Mesenchymal stem cell (in vitro differentiated cells and primary cell): ENCODE data around the gene KISS1. TPM values are rescaled to one million over a fixed set of nuclear protein-coding genes. Genes with fewer than 3 reads are reported as not detected.

ENCODE experiments used
- DNase-seq: peaks from one replicate; pipeline ENCODE4 v3.0.0-alpha.2; 2013
- H2AFZ ChIP-seq: one replicate; pipeline ENCODE4 v1.6.1; 2013; ENCODE audit warnings: low read depth, mild to moderate bottlenecking, control low read depth, inconsistent platforms, low read length, moderate library complexity
- H2AK5ac ChIP-seq: 2 replicates; pipeline ENCODE4 v1.6.1; 2013; ENCODE audit warnings: low read length, moderate library complexity, mild to moderate bottlenecking, inconsistent platforms; ENCODE audit not compliant: severe bottlenecking
- H2BK120ac ChIP-seq: one replicate; pipeline ENCODE4 v1.6.1; 2013; ENCODE audit warnings: low read depth, mild to moderate bottlenecking, inconsistent platforms, low read length, moderate library complexity
- H2BK12ac ChIP-seq, 2 experiments: one replicate each; pipeline ENCODE4 v1.6.1; 2013; ENCODE audit warnings: inconsistent platforms in 2 of 2, low read length in 2 of 2, mild to moderate bottlenecking in 2 of 2, moderate library complexity in 2 of 2, control low read depth in 1 of 2
- H2BK15ac ChIP-seq: one replicate; pipeline ENCODE4 v1.6.1; 2013; ENCODE audit warnings: mild to moderate bottlenecking, low read depth, inconsistent platforms; ENCODE audit not compliant: poor library complexity, severe bottlenecking
- H2BK5ac ChIP-seq: 2 replicates; pipeline ENCODE4 v1.6.1; 2013; ENCODE audit warnings: low read depth, mild to moderate bottlenecking, low read length, control low read depth, inconsistent platforms; ENCODE audit not compliant: poor library complexity, severe bottlenecking
- H3K14ac ChIP-seq, 2 experiments: one replicate each; pipeline ENCODE4 v1.6.1; 2013; ENCODE audit warnings: inconsistent platforms in 2 of 2, low read length in 2 of 2, control low read depth in 1 of 2, mild to moderate bottlenecking in 1 of 2, moderate library complexity in 1 of 2
- H3K18ac ChIP-seq, 2 experiments: one replicate each; pipeline ENCODE4 v1.6.1; 2013; ENCODE audit warnings: inconsistent platforms in 2 of 2, low read length in 2 of 2, control low read depth in 1 of 2, low read depth in 1 of 2, mild to moderate bottlenecking in 1 of 2
- H3K23ac ChIP-seq, 2 experiments: one replicate each; pipeline ENCODE4 v1.6.1; 2013; ENCODE audit warnings: inconsistent platforms in 2 of 2, low read length in 2 of 2, mild to moderate bottlenecking in 2 of 2, moderate library complexity in 2 of 2, control low read depth in 1 of 2
- H3K27ac ChIP-seq: 2 replicates; pipeline ENCODE4 v1.5.1; 2013; ENCODE audit warnings: mild to moderate bottlenecking, moderate library complexity, low read length, control low read depth, inconsistent platforms; ENCODE audit not compliant: poor library complexity, severe bottlenecking
- H3K27me3 ChIP-seq, 2 experiments: 2 replicates each; pipeline versions ENCODE4 v1.6.1 to v1.7.0; 2013; ENCODE audit warnings: low read length in 2 of 2, mild to moderate bottlenecking in 2 of 2, moderate library complexity in 2 of 2, control low read depth in 1 of 2, inconsistent platforms in 1 of 2; ENCODE audit not compliant: control insufficient read depth in 1 of 2, insufficient read depth in 1 of 2
- H3K36me3 ChIP-seq, 2 experiments: 2 replicates each; pipeline versions ENCODE4 v1.6.1 to v1.7.0; 2013; ENCODE audit warnings: low read length in 2 of 2, control low read depth in 1 of 2, inconsistent platforms in 1 of 2, low read depth in 1 of 2, mild to moderate bottlenecking in 1 of 2; ENCODE audit not compliant: insufficient read depth in 2 of 2, control insufficient read depth in 1 of 2
- H3K4ac ChIP-seq, 2 experiments: one replicate each; pipeline ENCODE4 v1.6.1; 2013; ENCODE audit warnings: inconsistent platforms in 2 of 2, low read length in 2 of 2, mild to moderate bottlenecking in 2 of 2, moderate library complexity in 2 of 2, control low read depth in 1 of 2, low read depth in 1 of 2
- H3K4me1 ChIP-seq: 2 replicates; pipeline ENCODE4 v1.6.1; 2013; ENCODE audit warnings: low read depth, low read length, control low read depth; ENCODE audit not compliant: control insufficient read depth, insufficient read depth
- H3K4me2 ChIP-seq: 2 replicates; pipeline ENCODE4 v1.6.1; 2013; ENCODE audit warnings: low read length, mild to moderate bottlenecking, inconsistent platforms; ENCODE audit not compliant: poor library complexity, severe bottlenecking
- H3K4me3 ChIP-seq, 2 experiments: 2 replicates each; pipeline versions ENCODE4 v1.5.1 to v1.7.0; 2013; ENCODE audit warnings: low read length in 2 of 2, mild to moderate bottlenecking in 2 of 2, control low read depth in 1 of 2, low read depth in 1 of 2; ENCODE audit not compliant: insufficient read depth in 1 of 2
- H3K79me1 ChIP-seq: replicated peaks from 2 replicates; pipeline ENCODE4 v1.6.1; 2013; ENCODE audit warnings: mild to moderate bottlenecking, control low read depth, low read length, inconsistent platforms; ENCODE audit not compliant: poor library complexity, severe bottlenecking
- H3K9ac ChIP-seq: 2 replicates; pipeline ENCODE4 v1.7.0; 2013; ENCODE audit warnings: mild to moderate bottlenecking, low read length, moderate library complexity
- H3K9me3 ChIP-seq: 2 replicates; pipeline ENCODE4 v1.7.0; 2013; ENCODE audit warnings: mild to moderate bottlenecking, low read length; ENCODE audit not compliant: control insufficient read depth
- H4K8ac ChIP-seq: one replicate; pipeline ENCODE4 v1.6.1; 2013; ENCODE audit warnings: inconsistent platforms, mild to moderate bottlenecking, low read length, moderate library complexity
- H4K91ac ChIP-seq: one replicate; pipeline ENCODE4 v1.6.1; 2013; ENCODE audit warnings: mild to moderate bottlenecking, low read length, inconsistent platforms
- WGBS: methylation state at CpG from one replicate; pipeline ENCODE4 v1.1.7; 2013; ENCODE audit warnings: mixed read lengths; 5-methylcytosine and 5-hydroxymethylcytosine counted together
- polyA plus RNA-seq, 2 experiments: library from polyadenylated mRNA; stranded (reverse); fragments of 200-250 nt; gene quantifications; one replicate each; pipeline ENCODE4 v1.2.3, GENCODE V29; 2013

The KISS1 gene
- 0.08 TPM for polyA plus RNA-seq (2013, experiment 1 of 2)
- polyA plus RNA-seq (2013, experiment 2 of 2): 0.22 TPM

- no peak within 1 kb of the TSS for H2BK120ac ChIP-seq
- H3K36me3 ChIP-seq: no peaks in the 10 kb centered on the region
- H3K4me1 ChIP-seq: peaks cover 39% of the 10 kb centered on the region
- H2AFZ ChIP-seq: no peak within 1 kb of the TSS
- no peaks in the 10 kb centered on the region for H3K9me3 ChIP-seq
- peak within 1 kb of the TSS in 1 of 2 experiments; percentile 35 for H3K23ac ChIP-seq
- peak within 1 kb of the TSS; percentile 92 for H2AK5ac ChIP-seq
- H4K91ac ChIP-seq: peak within 1 kb of the TSS; percentile 52
- peak within 1 kb of the TSS in 1 of 2 experiments; percentile 89 for H3K14ac ChIP-seq
- H3K9ac ChIP-seq: no peak within 1 kb of the TSS
- H2BK15ac ChIP-seq: no peak within 1 kb of the TSS
- peak within 1 kb of the TSS; percentile 19 for H3K4me2 ChIP-seq
- H3K18ac ChIP-seq: no peak within 1 kb of the TSS
- no peak for DNase-seq
- H2BK12ac ChIP-seq: no peak within 1 kb of the TSS
- H3K27ac ChIP-seq: peak within 1 kb of the TSS; percentile 35
- no peaks in the 10 kb centered on the region for H3K79me1 ChIP-seq
- H3K4me3 ChIP-seq: no peak within 1 kb of the TSS
- WGBS: 70% methylated on average over 13 of the region's 18 CpGs
- H3K27me3 ChIP-seq: peaks cover 14 to 84% of the 10 kb centered on the region in 2 experiments
- H2BK5ac ChIP-seq: no peak within 1 kb of the TSS
- H4K8ac ChIP-seq: no peak within 1 kb of the TSS
- peak within 1 kb of the TSS in 1 of 2 experiments; percentile 36 for H3K4ac ChIP-seq
Observed at GRCh38 chr1:204196068-204196795, at the start of gene KISS1. KISS1 (minus strand) TSS chr1:204196491; CDS start chr1:204192876, 3,615 bp downstream.

GRCh38 chr1:204242920-204243319 lies 46.6 kb upstream of the KISS1 start:
- Histone ChIP-seq H2BK120ac (no peak overlapping the region), H2BK15ac (no peak overlapping the region), H3K27ac (no peak overlapping the region), H3K27me3 (peaks cover 19 to 27% of the 10 kb centered on the region in 2 experiments), H3K4me3 (no peak overlapping the region), H3K36me3 (no peaks in the 10 kb centered on the region), H2BK12ac (no peak overlapping the region), H2AFZ (no peak overlapping the region), H3K4ac (no peak overlapping the region), H3K14ac (no peak overlapping the region), H4K8ac (no peak overlapping the region), H3K4me2 (no peak overlapping the region), H2AK5ac (no peak overlapping the region), H3K9me3 (no peaks in the 10 kb centered on the region), H3K9ac (no peak overlapping the region), H3K79me1 (no peaks in the 10 kb centered on the region), H3K4me1 (no peaks in the 10 kb centered on the region), H3K23ac (no peak overlapping the region), H3K18ac (no peak overlapping the region), H2BK5ac (no peak overlapping the region), H4K91ac (no peak overlapping the region)
- 95% methylated on average over 10 of the region's 10 CpGs for WGBS
- no peak for DNase-seq

- Histone ChIP-seq H4K91ac (no peak overlapping the region), H3K4me2 (no peak overlapping the region), H3K23ac (no peak overlapping the region), H3K27ac (no peak overlapping the region), H2BK120ac (no peak overlapping the region), H3K27me3 (peaks cover 11 to 21% of the 10 kb centered on the region in 2 experiments), H2BK12ac (no peak overlapping the region), H3K18ac (no peak overlapping the region), H3K4me3 (no peak overlapping the region), H3K36me3 (no peaks in the 10 kb centered on the region), H3K14ac (no peak overlapping the region), H3K9ac (no peak overlapping the region), H2BK15ac (no peak overlapping the region), H3K79me1 (no peaks in the 10 kb centered on the region), H2AFZ (no peak overlapping the region), H2AK5ac (no peak overlapping the region), H3K4ac (no peak overlapping the region), H3K9me3 (peaks cover under 1% of the 10 kb centered on the region), H4K8ac (no peak overlapping the region), H2BK5ac (no peak overlapping the region), H3K4me1 (no peaks in the 10 kb centered on the region)
- 87% methylated on average over 5 of the region's 5 CpGs for WGBS
- DNase-seq: no peak
Observed at GRCh38 chr1:204241914-204242313, 45.6 kb upstream of the KISS1 start.

- H2BK5ac ChIP-seq: no peak overlapping the region
- no peak overlapping the region for H3K18ac ChIP-seq
- no peak overlapping the region for H2AK5ac ChIP-seq
- H3K79me1 ChIP-seq: no peaks in the 10 kb centered on the region
- no peak for DNase-seq
- peaks cover 7 to 17% of the 10 kb centered on the region in 2 experiments for H3K27me3 ChIP-seq
- no peak overlapping the region for H2BK15ac ChIP-seq
- H2AFZ ChIP-seq: no peak overlapping the region
- no peak overlapping the region for H4K91ac ChIP-seq
- H3K27ac ChIP-seq: no peak overlapping the region
- H3K4me3 ChIP-seq: no peak overlapping the region
- no peaks in the 10 kb centered on the region for H3K36me3 ChIP-seq
- no peak overlapping the region for H3K4me2 ChIP-seq
- no peak overlapping the region for H4K8ac ChIP-seq
- no peaks in the 10 kb centered on the region for H3K4me1 ChIP-seq
- H3K4ac ChIP-seq: no peak overlapping the region
- no peak overlapping the region for H3K9ac ChIP-seq
- no peak overlapping the region for H2BK12ac ChIP-seq
- H3K23ac ChIP-seq: no peak overlapping the region
- H3K14ac ChIP-seq: no peak overlapping the region
- peaks cover 7% of the 10 kb centered on the region for H3K9me3 ChIP-seq
- no peak overlapping the region for H2BK120ac ChIP-seq
- 55% methylated on average over 2 of the region's 2 CpGs for WGBS
Observed at GRCh38 chr1:204241050-204241449, 44.8 kb upstream of the KISS1 start.
